ENCODE measurements around the gene IQSEC1. TPM values are rescaled to one million over a fixed set of nuclear protein-coding genes. Genes with fewer than 3 reads are reported as not detected.

The IQSEC1 gene
- total and polyA plus RNA-seq, 2 of the 8 experiments (the other 6 are each of a cell fraction or from before 2014, with no cell fraction given), result 6.8 to 28.8 TPM

- no peak for TF ChIP-seq CHD7 (IDR thresholded peaks at IDR 0.05; ENCODE audit: insufficient replicate concordance, low read length)
- TF ChIP-seq TBP (IDR thresholded peaks at IDR 0.05; ENCODE audit: low read depth, low read length), result no peak
- no peak for TF ChIP-seq TEAD4 (IDR thresholded peaks at IDR 0.05; ENCODE audit: low read depth, low read length)
- TF ChIP-seq CTCF (IDR thresholded peaks at IDR 0.05; ENCODE audit: control extremely low read depth in 1 of 3, insufficient read depth in 1 of 3, low read depth in 1 of 3, low read length in 3 of 3), result no peak
- no peak for TF ChIP-seq EP300 (IDR thresholded peaks at IDR 0.05; ENCODE audit: borderline replicate concordance in 1 of 2, low read depth in 2 of 2, low read length in 2 of 2)
- TF ChIP-seq MAX (IDR thresholded peaks at IDR 0.05), result no peak
- no peak for TF ChIP-seq POU5F1 (IDR thresholded peaks at IDR 0.05; ENCODE audit: low read depth, low read length)
Observed at GRCh38 chr3:12963231-12963896, 109.9 kb downstream of the IQSEC1 start (continued).
